ENCODE data around the gene PDCD6IP.
"Not testable (repeated sequence)": the region's sequence is repeated elsewhere in the genome, so short reads cannot be mapped to it uniquely, and the experiment has no call there.

Gene PDCD6IP

GRCh38 chr3:33795131-33795530 is 3.3 kb upstream of the PDCD6IP start:
- DNase-seq = no peak

- DNase-seq = no peak
Observed at GRCh38 chr3:33795856-33796536, 2.4 kb upstream of the PDCD6IP start.

GRCh38 chr3:33798113-33798417 is 365 bp upstream of the PDCD6IP start:
- DNase-seq = no peak

- no peak for DNase-seq
Observed at GRCh38 chr3:33799202-33799551, 747 bp downstream of the PDCD6IP start.

GRCh38 chr3:33803252-33803651 is 4.8 kb downstream of the PDCD6IP start:
- DNase-seq = no peak

GRCh38 chr3:33803894-33804526 is 5.6 kb downstream of the PDCD6IP start:
- no peak for DNase-seq

- DNase-seq = no peak
Observed at GRCh38 chr3:33807191-33807590, 8.8 kb downstream of the PDCD6IP start.

- DNase-seq = no peak
Observed at GRCh38 chr3:33808559-33808958, 10.1 kb downstream of the PDCD6IP start.

GRCh38 chr3:33810545-33810944 is 12.1 kb downstream of the PDCD6IP start:
- DNase-seq = no peak

- no peak for DNase-seq
Observed at GRCh38 chr3:33821989-33822388, 23.6 kb downstream of the PDCD6IP start.

GRCh38 chr3:33823821-33824220 is 25.4 kb downstream of the PDCD6IP start:
- no peak for DNase-seq

GRCh38 chr3:33825111-33825510 is 26.7 kb downstream of the PDCD6IP start:
- no peak for DNase-seq

GRCh38 chr3:33826206-33826605 is 27.8 kb downstream of the PDCD6IP start:
- DNase-seq = no peak

GRCh38 chr3:33826688-33827087 is 28.3 kb downstream of the PDCD6IP start:
- DNase-seq = no peak

GRCh38 chr3:33829720-33830119 is 31.3 kb downstream of the PDCD6IP start:
- DNase-seq = no peak

- DNase-seq = no peak
Observed at GRCh38 chr3:33831053-33831452, 32.6 kb downstream of the PDCD6IP start.

- DNase-seq = no peak
Observed at GRCh38 chr3:33833408-33834095, 35.1 kb downstream of the PDCD6IP start.

GRCh38 chr3:33834096-33834453 is 35.6 kb downstream of the PDCD6IP start:
- DNase-seq = no peak

GRCh38 chr3:33837182-33837581 is 38.8 kb downstream of the PDCD6IP start:
- DNase-seq = not testable (repeated sequence)

GRCh38 chr3:33839283-33839682 is 40.9 kb downstream of the PDCD6IP start:
- DNase-seq = no peak

GRCh38 chr3:33840179-33840578 is 41.7 kb downstream of the PDCD6IP start:
- DNase-seq = no peak

GRCh38 chr3:33848624-33849347 is 50.4 kb downstream of the PDCD6IP start:
- no peak for DNase-seq

- DNase-seq = not testable (repeated sequence)
Observed at GRCh38 chr3:33850599-33850998, 52.2 kb downstream of the PDCD6IP start.

- DNase-seq = not testable (repeated sequence)
Observed at GRCh38 chr3:33855407-33855806, 57.0 kb downstream of the PDCD6IP start.

All from stimulated activated CD4-positive, alpha-beta T cell treated with anti-CD3 and anti-CD28 coated beads, Interleukin-12 subunit alpha, Interleukin-12 subunit beta, amount 100 ng/mL, for 4 hours (primary cell).